GM21390 (cell line): ENCODE data around the gene SLC9B1.

Experiments
- ATAC-seq: cut with Tn5 transposase; IDR thresholded peaks from one replicate; pipeline ENCODE4 v1.9.1; 2021; ENCODE audit not compliant: unreplicated experiment

The SLC9B1 gene, protein sequence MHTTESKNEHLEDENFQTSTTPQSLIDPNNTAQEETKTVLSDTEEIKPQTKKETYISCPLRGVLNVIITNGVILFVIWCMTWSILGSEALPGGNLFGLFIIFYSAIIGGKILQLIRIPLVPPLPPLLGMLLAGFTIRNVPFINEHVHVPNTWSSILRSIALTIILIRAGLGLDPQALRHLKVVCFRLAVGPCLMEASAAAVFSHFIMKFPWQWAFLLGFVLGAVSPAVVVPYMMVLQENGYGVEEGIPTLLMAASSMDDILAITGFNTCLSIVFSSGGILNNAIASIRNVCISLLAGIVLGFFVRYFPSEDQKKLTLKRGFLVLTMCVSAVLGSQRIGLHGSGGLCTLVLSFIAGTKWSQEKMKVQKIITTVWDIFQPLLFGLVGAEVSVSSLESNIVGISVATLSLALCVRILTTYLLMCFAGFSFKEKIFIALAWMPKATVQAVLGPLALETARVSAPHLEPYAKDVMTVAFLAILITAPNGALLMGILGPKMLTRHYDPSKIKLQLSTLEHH

DNA sequence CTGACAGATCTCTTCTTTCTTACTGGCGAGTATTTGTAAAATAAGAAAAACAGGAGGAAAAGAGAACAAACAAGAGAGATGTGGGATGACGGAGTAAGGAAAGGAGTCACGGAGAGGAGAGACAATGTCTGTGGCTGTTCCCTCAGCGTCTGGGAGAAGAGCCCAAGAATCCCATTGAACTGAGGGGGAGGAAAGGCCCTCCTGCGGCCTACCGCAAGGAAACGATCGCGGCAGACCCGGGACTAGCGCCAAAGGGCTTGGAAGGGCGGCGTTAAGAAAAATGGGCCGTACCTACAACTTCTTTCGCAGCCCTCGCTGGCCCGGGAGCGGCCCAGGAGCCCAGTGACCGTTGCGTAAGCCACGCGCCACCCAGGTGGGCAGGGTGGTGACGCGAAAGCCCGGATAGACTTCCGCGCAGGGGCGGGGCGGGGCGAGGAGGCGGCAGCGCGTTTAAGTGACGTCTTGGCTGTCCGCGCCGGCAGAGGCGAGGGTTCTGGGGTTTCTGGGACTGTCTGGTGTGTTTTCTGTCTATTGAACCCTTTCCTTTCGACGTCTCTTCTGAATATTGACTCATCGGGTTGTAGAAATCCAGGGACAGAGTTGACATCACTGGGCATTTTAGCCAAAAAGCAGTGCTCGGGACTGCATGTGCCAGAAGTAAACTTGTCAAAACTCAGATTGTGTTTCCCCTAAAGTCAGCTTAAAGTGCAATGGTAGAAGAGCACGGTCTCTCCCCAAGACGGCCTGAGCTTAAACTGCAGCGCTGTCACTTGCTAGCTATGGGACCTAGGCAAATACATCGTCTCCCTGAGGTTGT is at the start of gene SLC9B1:
TSS of gene SLC9B1 (minus strand) at position 398 of the 817 bp plus-strand sequence. CDS start 27,994 bp downstream, outside the sequence.
- peak; percentile 98 for ATAC-seq

DNA sequence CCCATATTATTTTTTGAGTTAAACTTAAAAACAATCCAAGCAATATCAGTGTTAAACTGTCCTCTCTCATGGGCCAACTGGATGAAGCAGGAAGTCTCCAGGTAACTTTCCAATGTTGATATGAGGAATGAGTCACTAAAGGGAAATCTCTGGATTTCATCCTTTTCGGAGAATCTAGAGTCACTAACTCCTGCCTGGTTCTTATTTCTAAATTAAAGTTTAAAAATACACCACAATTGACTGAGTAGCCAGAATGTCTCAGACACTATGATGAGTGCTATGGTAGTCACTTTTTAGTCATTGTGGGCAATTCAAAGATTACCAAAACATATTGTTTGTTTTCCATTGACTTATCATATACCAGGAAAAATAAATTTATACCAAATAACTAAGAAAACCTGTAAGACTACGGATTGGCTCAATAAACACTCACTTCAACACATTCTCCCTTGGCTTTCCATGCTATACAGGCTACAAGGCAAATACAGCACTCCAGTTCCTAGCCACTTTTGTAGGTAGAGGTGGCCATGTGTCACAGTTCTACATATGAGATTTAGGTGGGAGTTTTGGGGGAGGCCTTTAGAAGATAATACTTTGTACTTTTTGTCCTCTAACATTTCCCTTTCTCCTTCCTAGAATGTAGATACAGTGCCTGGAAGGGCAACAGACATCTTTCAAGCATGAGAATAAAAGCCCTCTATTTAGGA is 48.5 kb upstream of the SLC9B1 start:
- no peak for ATAC-seq

DNA sequence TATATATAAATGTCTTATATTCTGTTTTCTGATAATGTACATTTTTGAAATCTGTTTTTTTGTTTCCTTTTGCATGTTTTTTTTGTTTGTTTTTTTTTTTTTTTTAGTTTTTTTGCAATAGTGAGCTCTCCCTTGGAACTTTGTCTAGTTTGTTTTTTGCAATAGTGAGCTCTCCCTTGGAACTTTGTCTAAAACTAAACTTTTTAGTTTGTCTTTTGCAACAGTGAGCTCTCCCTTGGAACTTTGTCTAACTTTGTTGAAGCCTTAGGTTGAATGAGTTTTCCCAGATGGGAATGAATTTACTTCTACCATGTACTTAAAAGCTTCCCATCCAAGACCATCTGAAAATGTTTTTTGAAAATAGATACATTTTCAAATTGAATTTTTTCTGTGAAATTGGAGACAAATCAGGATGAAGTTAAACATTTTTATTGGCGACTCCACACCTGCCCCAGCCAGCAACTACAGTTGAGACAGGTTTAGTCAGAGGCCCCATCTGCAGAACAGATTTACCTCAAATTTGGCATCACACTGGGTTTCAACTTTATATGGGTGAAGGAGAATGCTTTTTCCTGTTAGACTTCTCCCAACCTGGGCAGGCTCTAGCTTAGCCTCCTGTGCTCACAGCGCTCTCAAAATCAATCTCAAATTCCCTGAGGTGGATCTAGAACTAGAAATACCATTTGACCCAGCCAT is 41.1 kb upstream of the SLC9B1 start:
- no peak for ATAC-seq

DNA sequence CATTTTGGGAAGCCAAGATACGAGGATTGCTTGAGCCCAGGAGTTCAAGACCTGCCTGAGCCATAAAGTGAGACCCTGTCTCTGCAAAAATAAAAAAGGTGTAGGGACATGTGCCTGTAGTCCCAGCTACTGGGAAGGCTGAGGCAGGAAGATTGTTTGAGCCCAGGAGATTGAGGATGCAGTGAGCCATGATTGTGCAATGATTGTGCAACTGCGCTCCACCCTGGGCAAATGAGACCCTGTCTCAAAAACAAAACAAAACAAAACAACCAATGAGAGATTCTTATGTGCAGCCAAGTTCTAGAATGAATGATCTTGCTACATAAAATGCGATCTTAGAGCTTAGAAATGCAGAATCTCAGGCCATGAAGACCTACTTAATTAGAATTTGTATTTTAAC is 34.5 kb upstream of the SLC9B1 start:
- ATAC-seq: no peak

DNA sequence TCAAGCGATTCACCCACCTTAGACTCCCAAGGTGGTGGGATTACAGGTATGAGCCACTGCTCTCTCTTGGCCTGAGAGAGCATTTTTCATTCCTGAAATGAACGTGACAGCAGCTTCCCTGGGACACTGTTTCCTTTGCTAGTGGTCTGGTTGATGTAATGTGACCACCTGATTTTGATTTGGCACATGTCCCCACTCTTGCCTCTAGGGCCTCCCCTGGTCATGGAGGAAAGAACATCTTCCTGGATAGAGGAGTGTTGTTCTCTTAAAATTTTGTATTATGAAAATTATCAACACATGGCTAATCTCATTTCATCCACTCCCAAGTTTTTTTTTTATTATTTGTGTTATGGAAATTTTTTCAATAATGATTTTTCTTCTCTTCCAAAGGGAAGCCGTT is 33.3 kb upstream of the SLC9B1 start:
- no peak for ATAC-seq

DNA sequence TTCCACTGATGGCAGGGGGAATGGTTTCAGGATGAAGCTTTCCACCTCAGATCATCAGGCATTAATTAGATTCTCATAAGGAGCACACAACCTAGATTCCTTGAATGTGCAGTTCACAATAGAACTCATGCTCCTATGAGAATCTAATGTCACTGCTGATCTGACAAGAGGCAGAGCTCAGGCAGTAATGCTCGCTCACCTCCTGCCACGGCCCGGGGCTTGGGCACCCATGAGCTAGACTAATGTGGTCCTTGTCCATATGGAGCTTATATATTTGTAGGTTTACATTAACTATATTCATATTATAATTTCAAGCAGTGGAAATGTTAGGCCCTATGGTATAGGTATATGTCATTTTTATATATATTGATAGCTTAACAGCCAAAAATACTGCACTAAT is 32.6 kb upstream of the SLC9B1 start:
- ATAC-seq: no peak

DNA sequence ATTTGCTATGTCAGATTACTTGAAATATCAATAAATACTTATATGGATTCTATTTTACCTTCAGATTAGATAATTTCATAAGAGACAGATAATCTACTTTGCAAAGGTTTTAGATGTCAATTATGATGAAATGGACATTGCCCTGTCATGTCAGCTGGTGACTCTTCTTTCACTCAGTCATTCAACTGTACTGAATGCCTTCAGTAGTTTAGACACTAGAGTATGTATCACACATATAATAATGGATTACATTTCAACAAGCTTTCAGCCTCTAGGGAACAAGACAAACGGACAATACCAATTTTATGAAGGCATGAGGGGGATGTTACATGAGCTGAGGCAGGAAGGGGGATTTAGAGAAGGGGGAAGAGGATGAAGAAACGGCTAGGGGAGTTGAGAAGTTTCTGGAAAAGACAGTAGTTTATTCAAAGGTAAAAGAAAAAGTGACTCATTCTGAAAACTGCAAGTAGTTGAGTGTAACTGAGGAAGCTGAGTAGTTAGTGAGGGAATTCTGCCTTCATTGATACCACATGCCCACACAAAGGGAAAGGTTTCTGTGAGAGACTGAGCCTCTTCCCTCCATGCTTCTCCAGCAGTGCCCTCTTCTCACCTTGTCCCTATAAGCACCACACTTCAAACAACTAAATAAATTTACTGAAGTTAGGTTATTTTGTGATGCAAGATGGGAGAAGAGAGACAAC is 31.4 kb upstream of the SLC9B1 start:
- ATAC-seq: no peak

DNA sequence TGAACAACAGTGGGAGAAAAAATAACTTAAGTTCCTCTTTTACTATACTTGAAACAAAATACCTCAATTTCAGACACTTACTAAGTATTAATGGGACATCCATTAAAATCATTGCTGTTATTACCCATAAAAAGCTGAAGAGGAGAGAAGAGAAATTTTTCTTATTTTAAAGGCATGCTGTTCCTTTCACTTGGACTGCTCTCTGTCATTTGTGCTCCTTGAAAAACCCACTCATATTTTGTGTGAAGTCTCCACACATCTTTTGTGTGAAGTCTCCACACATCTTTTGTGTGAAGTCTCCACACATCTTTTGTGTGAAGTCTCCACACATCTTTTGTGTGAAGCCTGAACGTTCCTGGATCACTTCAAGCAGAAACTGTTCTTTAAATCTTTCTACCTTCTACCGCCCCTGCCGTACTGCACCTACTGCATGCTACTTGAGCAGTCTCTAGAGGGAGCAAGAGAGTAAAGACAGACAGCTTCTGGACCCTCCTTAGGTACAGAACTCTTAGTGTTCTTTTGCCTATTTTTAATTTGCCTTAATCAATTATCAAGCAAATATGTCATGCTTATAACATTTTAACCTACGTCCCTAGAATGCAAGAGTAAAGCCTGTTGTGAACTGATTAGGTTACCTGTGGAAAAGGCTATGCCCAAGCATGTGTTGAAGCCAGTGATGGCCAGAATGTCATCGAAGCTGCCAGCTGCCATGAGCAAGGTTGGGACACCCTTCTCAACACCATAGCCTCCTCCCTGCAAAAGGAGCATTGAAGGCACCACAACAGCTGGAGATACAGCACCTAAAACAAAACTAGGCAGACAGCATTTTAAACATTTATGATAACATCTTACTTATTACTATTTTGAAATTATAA is 27.1 kb upstream of the SLC9B1 start:
- peak; percentile 94 for ATAC-seq

DNA sequence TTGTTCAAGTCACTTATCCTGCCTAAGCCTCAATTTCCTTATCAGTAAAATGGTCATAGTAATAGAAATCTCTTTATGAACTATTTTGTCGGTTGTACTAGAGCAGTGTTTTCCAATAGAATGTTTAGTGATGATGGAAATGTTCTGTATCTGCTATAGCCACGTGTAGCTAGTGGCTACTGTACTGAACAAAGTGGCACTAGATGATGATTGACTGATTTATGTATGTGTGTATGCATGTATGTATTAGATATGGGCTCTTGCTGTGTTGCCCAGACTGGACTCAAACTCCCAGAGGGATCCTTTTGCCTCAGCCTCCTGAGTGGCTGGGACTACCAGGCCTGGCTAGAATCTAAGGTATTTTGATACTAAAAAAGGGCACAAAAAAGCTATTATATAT is 24.7 kb upstream of the SLC9B1 start:
- ATAC-seq: no peak

DNA sequence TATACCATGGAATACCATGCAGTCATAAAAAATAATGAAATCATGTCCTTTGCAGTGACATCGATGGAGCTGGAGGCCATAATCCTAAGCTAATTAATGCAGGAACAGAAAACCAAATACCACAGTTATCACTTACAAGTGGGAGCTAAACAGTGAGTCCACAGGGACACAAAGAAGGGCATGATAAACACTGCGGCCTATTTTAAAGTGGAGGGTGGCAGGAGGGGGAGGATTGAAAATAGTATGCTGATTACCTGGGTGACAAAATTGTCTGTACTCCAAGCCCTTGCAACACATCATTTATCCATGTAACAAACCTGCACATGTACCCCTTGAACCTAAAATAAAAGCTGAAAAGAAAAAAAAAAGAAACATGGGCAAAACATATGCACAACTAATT is 16.7 kb upstream of the SLC9B1 start:
- ATAC-seq: no peak

DNA sequence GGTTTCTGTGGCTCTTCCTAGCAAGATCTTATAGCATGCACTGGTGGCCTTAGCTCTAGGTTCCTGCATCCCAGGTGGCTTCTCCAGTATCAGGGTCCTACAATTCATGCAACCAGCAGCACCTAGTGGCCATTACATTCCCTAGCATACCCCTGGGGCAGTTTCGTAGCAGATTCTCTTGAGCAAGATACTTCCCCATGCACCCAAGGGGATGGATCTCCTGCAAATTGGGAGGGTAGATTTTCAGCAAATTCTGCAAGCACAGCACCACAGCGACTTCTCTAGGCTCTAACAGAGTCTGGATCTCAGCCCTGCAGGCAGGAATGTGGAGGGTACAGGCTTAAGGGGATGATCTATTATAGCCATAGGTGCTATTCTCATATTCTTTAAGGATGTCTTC is 13.1 kb upstream of the SLC9B1 start:
- ATAC-seq: peak; percentile 82

DNA sequence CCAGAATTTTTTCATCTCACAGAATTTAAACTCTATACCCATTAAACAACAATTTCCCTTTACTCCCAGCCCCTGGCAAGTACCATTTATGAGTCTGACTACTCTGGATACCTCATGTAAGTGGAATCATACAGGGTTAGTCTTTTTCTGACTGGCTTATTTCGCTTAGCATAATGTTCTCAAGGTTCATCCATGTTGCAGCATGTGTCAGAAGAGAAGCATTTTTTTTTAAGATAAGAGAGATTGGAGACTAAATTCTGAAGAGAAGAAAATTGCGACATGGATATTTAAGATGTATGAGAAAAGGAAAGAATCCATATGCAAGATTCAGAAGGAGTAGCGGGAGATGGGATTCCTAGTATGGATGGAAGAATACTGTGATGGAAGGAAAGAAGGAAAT is 11.3 kb upstream of the SLC9B1 start:
- ATAC-seq: no peak

DNA sequence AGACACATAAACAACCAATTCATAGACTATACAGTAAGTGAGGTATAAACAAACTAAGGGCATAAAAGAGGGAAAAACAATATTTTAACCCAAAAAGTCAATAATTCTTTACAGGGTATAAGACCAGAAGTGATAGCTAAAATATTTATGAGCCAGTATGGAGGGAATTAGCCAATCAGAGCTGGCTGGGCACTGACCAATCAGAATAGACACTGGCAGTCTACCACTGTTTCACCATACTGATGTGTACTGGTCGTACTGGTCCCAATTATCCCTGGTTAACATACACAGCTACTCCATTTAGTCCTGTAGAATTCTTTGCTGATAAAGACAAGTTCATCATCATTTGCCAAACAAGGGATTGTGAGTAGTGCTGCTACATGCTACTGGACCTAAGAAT is 9.8 kb upstream of the SLC9B1 start:
- ATAC-seq: no peak

DNA sequence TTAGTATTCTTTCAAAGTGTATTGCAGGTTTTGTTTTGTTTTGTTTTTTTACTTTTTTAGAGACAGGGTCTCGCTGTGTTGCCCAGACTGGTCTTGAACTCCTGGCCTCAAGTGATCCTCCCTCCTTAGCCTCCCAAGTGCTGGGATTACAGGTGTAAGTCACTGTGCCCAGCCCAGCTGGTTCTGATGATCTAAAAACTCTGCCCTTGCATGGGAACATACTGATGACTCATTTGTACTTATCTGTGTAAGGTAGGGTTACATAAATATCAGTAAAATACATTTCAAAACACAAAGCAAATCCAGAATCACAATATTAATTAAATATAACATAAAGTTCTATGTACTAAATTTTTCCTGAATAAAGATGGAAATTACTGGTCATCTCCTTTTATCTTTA is 7.4 kb upstream of the SLC9B1 start:
- no peak for ATAC-seq

DNA sequence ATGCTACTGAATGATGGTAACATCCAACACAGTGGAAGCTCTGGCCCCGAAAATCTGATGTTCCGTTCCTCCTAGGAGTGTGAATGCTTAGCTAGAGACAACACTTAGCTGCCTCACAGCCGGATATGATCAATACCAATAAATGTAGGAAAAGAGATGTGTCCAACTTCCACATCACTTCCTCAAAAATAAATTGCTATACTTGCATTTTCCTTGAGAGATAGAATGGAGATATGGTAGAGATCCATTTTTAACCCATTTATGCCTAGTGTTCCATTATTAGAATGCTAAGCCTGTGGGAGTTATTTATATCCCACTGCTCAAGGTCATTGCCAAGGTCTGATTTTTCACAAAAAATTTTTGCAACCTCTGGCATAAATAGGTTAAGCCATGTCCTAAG is 5.5 kb upstream of the SLC9B1 start:
- ATAC-seq: no peak

DNA sequence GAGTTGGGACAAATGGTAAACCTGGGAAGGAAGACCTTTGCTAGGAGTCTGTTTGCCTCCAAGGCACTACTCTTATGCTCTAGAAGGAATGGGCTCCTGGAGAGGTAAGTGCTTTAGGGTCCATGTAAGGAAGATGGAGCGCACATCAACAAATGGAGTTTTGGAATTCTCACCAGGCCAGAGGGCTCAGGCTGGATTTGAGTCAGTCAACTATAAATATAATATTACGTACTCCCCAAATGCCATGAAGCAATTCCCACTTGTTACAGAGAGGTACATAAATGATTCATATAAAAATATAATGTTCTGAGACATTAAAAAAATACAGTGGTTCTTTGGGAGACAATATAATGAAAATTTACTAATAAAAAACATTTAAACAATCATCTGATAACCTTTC is 1.6 kb upstream of the SLC9B1 start:
- no peak for ATAC-seq

DNA sequence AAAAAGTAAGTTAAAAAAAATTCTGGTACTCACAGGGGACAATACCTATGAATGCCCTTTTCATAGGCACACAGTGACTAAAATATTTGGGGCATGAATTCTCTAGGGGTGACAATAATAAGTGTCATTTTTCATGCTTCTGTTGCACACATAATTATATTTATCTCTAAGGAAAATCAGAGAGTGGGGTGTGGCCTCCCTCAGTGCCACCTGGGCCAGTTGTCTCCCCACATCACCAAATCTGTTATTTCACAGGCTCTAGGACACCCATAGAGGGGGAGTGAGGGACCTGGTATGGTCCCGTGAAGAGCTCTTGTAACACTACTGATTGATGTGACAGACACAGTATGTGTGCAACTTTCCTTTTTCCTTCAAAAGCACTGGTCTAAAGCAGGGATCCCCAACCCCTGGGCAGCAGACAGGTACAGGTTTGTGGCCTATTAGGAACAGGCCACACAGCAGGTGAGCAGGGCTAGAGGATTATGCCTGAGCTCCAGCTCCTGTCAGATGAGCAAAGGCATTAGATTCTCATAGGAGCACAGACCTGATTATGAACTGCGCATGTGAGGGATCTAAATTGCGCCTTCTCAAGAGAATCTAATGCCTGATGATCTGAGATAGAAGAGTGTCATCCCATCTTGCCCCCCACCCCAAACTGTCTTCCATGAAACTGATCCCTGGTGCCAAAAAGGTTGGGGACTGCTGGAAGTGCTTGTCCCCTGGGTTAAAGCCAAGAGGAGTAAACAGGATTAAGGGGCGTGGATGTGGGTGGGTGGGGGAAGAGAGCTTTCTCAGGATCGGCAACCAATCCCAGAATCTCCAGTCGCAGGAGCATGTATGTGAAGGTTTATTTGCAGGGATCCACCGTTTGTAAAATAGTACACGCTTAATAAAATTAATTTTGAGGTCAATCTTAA is 856 bp downstream of the SLC9B1 start:
- ATAC-seq: no peak

DNA sequence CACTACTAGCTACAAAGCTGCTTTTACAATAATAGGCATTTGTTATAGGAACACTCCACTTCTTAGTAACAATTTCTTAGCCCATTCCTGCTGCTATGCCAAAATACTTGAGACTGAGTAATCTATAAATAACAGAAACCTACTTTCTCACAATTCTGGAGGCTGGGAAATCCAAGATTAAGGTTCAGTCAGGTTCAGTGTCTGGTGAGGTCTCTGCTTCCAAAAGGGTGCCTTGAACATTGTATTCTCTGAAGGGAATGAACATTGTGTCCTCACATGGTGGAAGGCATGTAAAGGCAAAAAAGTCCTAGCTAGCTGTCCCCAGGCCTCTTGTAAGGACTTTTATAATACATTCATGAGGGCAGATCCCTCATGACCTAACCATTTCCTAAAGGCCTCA is 7.0 kb downstream of the SLC9B1 start:
- no peak for ATAC-seq
